K562 (cell line): ENCODE measurements around the gene DCUN1D1. TPM values are rescaled to one million over a fixed set of nuclear protein-coding genes. Genes with fewer than 3 reads are reported as not detected.
A peak's percentile ranks its signal among the peaks of the same experiment; 100 is the strongest.

Experiments used
- ATAC-seq: fragments of 200-7000 bp; cut with Tn5 transposase; 3 replicates; pipeline ENCODE4 v1.9.1; 2020; ENCODE audit warnings: moderate library complexity
- BruUV-seq: library from RNA; stranded (reverse); fragments of 400-500 nt; replicated peaks from 2 replicates; lab custom pipeline; 2021; lab: Mats Ljungman, UMichigan
- CTCF ChIA-PET: fragments of 300-600 bp; formaldehyde crosslinking; extraction: SDS; loops from one replicate; lab custom pipeline; 2021; ENCODE audit warnings: low intra/inter-chr PET ratio; lab: Yijun Ruan, JAX
- POLR2A ChIA-PET: fragments of 300-600, 350-650 bp; sonication (Branson Sonifier 250); formaldehyde crosslinking; extraction: SDS; loops from one replicate; lab custom pipeline; 2021; ENCODE audit warnings: antibody characterized with exemption, inconsistent platforms; lab: Yijun Ruan, JAX
- DNase-seq, 4 experiments: peaks; one replicate each; pipeline versions ENCODE4 v3.0.0 to v3.0.0-alpha.2; 2011 to 2018; ENCODE audit warnings: low spot score in 3 of 4, mixed read lengths in 3 of 4; ENCODE audit errors: extremely low read depth in 1 of 4
- FAIRE-seq: peaks from 2 replicates; lab custom pipeline; 2011; peaks lifted over from hg19 to GRCh38; lab: Jason Lieb, UNC
- H2AFZ ChIP-seq: 2 replicates; pipeline ENCODE4 v1.6.0; 2011; ENCODE audit warnings: low read depth, low read length, control low read depth, inconsistent platforms
- H3K27ac ChIP-seq: fragments of 200-600 bp; 3 replicates; pipeline ENCODE4 v1.8.0; 2011; ENCODE audit warnings: low read depth, mild to moderate bottlenecking, control low read depth, inconsistent platforms, low read length, moderate library complexity, mixed read lengths; ENCODE audit errors: extremely low read depth
- H3K27me3 ChIP-seq, 2 experiments: fragments of 300-600 bp in 1 of 2; 2 replicates in 1 of 2; 3 replicates in 1 of 2; pipeline versions ENCODE4 v1.6.0 to v1.8.0; 2011; ENCODE audit warnings: inconsistent platforms in 2 of 2, low read length in 2 of 2, mild to moderate bottlenecking in 1 of 2, mixed read lengths in 1 of 2, moderate library complexity in 1 of 2; ENCODE audit not compliant: control insufficient read depth in 2 of 2, insufficient read depth in 2 of 2
- H3K36me3 ChIP-seq: fragments of 300-600 bp; 3 replicates; pipeline ENCODE4 v1.8.0; 2011; ENCODE audit warnings: mild to moderate bottlenecking, low read length, inconsistent platforms; ENCODE audit not compliant: control insufficient read depth, insufficient read depth
- H3K4me1 ChIP-seq, 2 experiments: fragments of 200-600 bp in 1 of 2; replicated peaks in 1 of 2; 2 replicates in 1 of 2; 3 replicates in 1 of 2; pipeline versions ENCODE4 v1.5.1 to v1.8.0; 2011; ENCODE audit warnings: inconsistent platforms in 2 of 2, low read length in 2 of 2, mild to moderate bottlenecking in 1 of 2, mixed read lengths in 1 of 2, moderate library complexity in 1 of 2; ENCODE audit not compliant: control insufficient read depth in 2 of 2, insufficient read depth in 2 of 2
- H3K4me2 ChIP-seq: 2 replicates; pipeline ENCODE4 v1.6.1; 2011; ENCODE audit warnings: low read length, control low read depth, inconsistent platforms, mixed read lengths; ENCODE audit not compliant: insufficient read depth
- H3K4me3 ChIP-seq: fragments of 200-600 bp; sonication (generic), shearing (Covaris generic); 2 replicates; pipeline ENCODE4 v1.5.1; 2016; ENCODE audit warnings: control low read depth, inconsistent platforms
- H3K79me2 ChIP-seq: fragments of 200-600 bp; 3 replicates; pipeline ENCODE4 v1.8.0; 2011; ENCODE audit warnings: low read length, inconsistent platforms; ENCODE audit not compliant: control insufficient read depth, insufficient read depth
- H3K9ac ChIP-seq, 2 experiments: 2 replicates each; pipeline versions ENCODE4 v1.6.0 to v1.6.1; 2011; ENCODE audit warnings: low read depth in 2 of 2, low read length in 2 of 2, control low read depth in 1 of 2, inconsistent platforms in 1 of 2, mild to moderate bottlenecking in 1 of 2, mixed read lengths in 1 of 2; ENCODE audit not compliant: insufficient read depth in 1 of 2
- H3K9me1 ChIP-seq: one replicate; pipeline ENCODE4 v1.6.0; 2011; ENCODE audit warnings: inconsistent platforms, mild to moderate bottlenecking, low read length, moderate library complexity; ENCODE audit not compliant: control insufficient read depth, insufficient read depth
- H3K9me3 ChIP-seq: replicated peaks from 2 replicates; pipeline ENCODE4 v1.5.1; 2011; ENCODE audit warnings: low read depth, low read length, inconsistent platforms; ENCODE audit not compliant: control insufficient read depth, insufficient read depth
- H4K20me1 ChIP-seq: replicated peaks from 2 replicates; pipeline ENCODE4 v1.6.1; 2011; ENCODE audit warnings: low read length, inconsistent platforms, mixed read lengths; ENCODE audit not compliant: control insufficient read depth, insufficient read depth
- C11orf30 ChIP-seq: fragments of 450-650 bp; IDR thresholded peaks from 2 replicates; pipeline ENCODE4 v1.6.1; 2016; ENCODE audit warnings: low read depth, mild to moderate bottlenecking
- KLF13 ChIP-seq: fragments of 450-650 bp; IDR thresholded peaks from 2 replicates; pipeline ENCODE4 v1.6.1; 2016; ENCODE audit warnings: missing genetic modification characterization, low read depth, mild to moderate bottlenecking, missing compliant biosample characterization, moderate library complexity, borderline replicate concordance
- MAFF ChIP-seq: IDR thresholded peaks from 2 replicates; pipeline ENCODE4 v1.6.1; 2012; ENCODE audit warnings: low read length, improper control_type of control experiment
- MAFG ChIP-seq: fragments of 450-650 bp; conservative IDR thresholded peaks from 2 replicates; pipeline ENCODE4 v1.6.1; 2016; ENCODE audit warnings: missing genetic modification characterization, missing compliant biosample characterization
- MAFK ChIP-seq: IDR thresholded peaks from 2 replicates; pipeline ENCODE4 v1.6.1; 2011; ENCODE audit warnings: low read length, improper control_type of control experiment
- ZNF239 ChIP-seq: fragments of 250-450 bp; sonication (Bioruptor Pico); IDR thresholded peaks from 2 replicates; pipeline ENCODE4 v1.4.0; 2020; ENCODE audit warnings: mild to moderate bottlenecking
- ZNF316 ChIP-seq: fragments of 450-650 bp; IDR thresholded peaks from 2 replicates; pipeline ENCODE4 v1.6.1; 2016
- ZNF76 ChIP-seq: fragments of 250-450 bp; sonication (Bioruptor Pico); IDR thresholded peaks from 2 replicates; pipeline ENCODE4 v1.4.0; 2020; ENCODE audit warnings: mild to moderate bottlenecking, moderate library complexity, borderline replicate concordance
- WGBS: fragments of 100-300 bp; shearing (Covaris generic); methylation state at CpG from one replicate; pipeline ENCODE4 v1.1.6; 2016; ENCODE audit warnings: low coverage, mixed read lengths; ENCODE audit not compliant: insufficient coverage; ENCODE audit errors: missing lambda C conversion rate; 5-methylcytosine and 5-hydroxymethylcytosine counted together
- in situ Hi-C: fragments of 300-500 bp; cut with MboI; formaldehyde crosslinking; loops from 4 replicates; pipeline ENCODE4 v1.15.0; 2018; ENCODE audit warnings: inconsistent platforms, mixed read lengths
- intact Hi-C: fragments of 100-400 bp; cut with micrococcal nuclease; formaldehyde crosslinking; loops from 2 replicates; pipeline ENCODE4 v1.14.2; 2022
- polyA plus RNA-seq, 8 experiments: library from polyadenylated mRNA; depleted of rRNA in 4 of 8; stranded (reverse) in 5 of 8; unstranded in 3 of 8; fragments of >200 nt; fragmentation: Nextera tagmentation in 2 of 8; fragmentation: Illumina TruSeq in 1 of 8; extraction: Ambion mirVana in 2 of 8; extraction: Trizol in 1 of 8; gene quantifications; 2 replicates each; pipeline versions ENCODE4 v1.2.1 to v1.2.3, GENCODE V29; 2011 to 2014; ENCODE audit warnings: inconsistent platforms in 1 of 8, missing spikeins in 1 of 8
- total RNA-seq, 7 experiments: library from RNA; depleted of rRNA in 6 of 7; stranded (reverse); fragments of >200 nt in 6 of 7; fragmentation: Illumina TruSeq in 2 of 7; extraction: Trizol in 2 of 7; gene quantifications; 2 replicates each; pipeline versions ENCODE4 v1.2.1 to v1.2.3, GENCODE V29; 2011 to 2021; ENCODE audit warnings: low replicate concordance in 1 of 7

Gene DCUN1D1
- total and polyA plus RNA-seq, 9 of the 15 experiments (the other 6 are each of a cell fraction or from before 2014, with no cell fraction given): 11.4 to 46.8 (median 28.2) TPM

GRCh38 chr3:182965861-182966366 lies 14.4 kb downstream of the DCUN1D1 start:
- Histone ChIP-seq H3K9ac (no peak overlapping the region; a peak in 1 of 4 replicates), H3K36me3 (peaks cover 38% of the 10 kb centered on the region), H3K4me3 (no peak overlapping the region), H3K9me1 (peaks cover 5% of the 10 kb centered on the region), H3K79me2 (peaks cover 73% of the 10 kb centered on the region), H3K27ac (no peak overlapping the region), H2AFZ (no peak overlapping the region), H3K27me3 (no peaks in the 10 kb centered on the region), H3K4me2 (no peak overlapping the region), H3K9me3 (no peaks in the 10 kb centered on the region), H3K4me1 (peaks cover 6 to 31% of the 10 kb centered on the region in 2 experiments), H4K20me1 (0 out of 2 replicates have a peak, but pooled peaks cover 3% of the 10 kb centered on the region)
- WGBS: 83% methylated on average over 9 of the region's 9 CpGs
- ChIA-PET POLR2A (no interaction called here), CTCF (no interaction called here)
- no peak for ATAC-seq
- intact Hi-C loops: no loop called here
- FAIRE-seq: no peak
- no peak for DNase-seq
- in situ Hi-C loops: no loop called here
- peak; percentile 54 for TF ChIP-seq MAFG (tag)
- TF ChIP-seq MAFF: peak; percentile 46; the same call in 1 of the 2 replicates
- TF ChIP-seq C11orf30: peak; percentile 78
- TF ChIP-seq ZNF76 (CRISPR knock-in tag): no peak
- no peak for TF ChIP-seq ZNF239
- no peak for TF ChIP-seq KLF13 (tag)
- peak; percentile 33; the same call in 1 of the 2 replicates for TF ChIP-seq MAFK
- TF ChIP-seq ZNF316: peak; percentile 80
- no TSS peak for BruUV-seq
